H1 (cell line): ENCODE data around the gene RERE. TPM values are rescaled to one million over a fixed set of nuclear protein-coding genes. Genes with fewer than 3 reads are reported as not detected.
"Not testable (repeated sequence)": the region's sequence is repeated elsewhere in the genome, so short reads cannot be mapped to it uniquely, and the experiment has no call there.

Experiments
- CTCF ChIA-PET: fragments of 300-600 bp; sonication (Branson Sonifier 250); formaldehyde crosslinking; loops from one replicate; lab custom pipeline; 2021; ENCODE audit not compliant: partially characterized antibody; lab: Charles Lee
- POLR2A ChIA-PET: fragments of 300-600 bp; sonication (Branson Sonifier 250); formaldehyde crosslinking; loops from one replicate; lab custom pipeline; 2021; ENCODE audit warnings: inconsistent platforms; ENCODE audit not compliant: partially characterized antibody; lab: Charles Lee
- DNase-seq, 2 experiments: peaks; one replicate each; pipeline versions ENCODE4 v3.0.0 to v3.0.0-alpha.2; 2010 to 2022; ENCODE audit warnings: low spot score in 2 of 2, low read depth in 1 of 2, mixed read lengths in 1 of 2
- FAIRE-seq: peaks from 2 replicates; lab custom pipeline; 2011; peaks lifted over from hg19 to GRCh38; lab: Jason Lieb, UNC
- H2AFZ ChIP-seq: 2 replicates; pipeline ENCODE4 v1.8.1; 2012; ENCODE audit warnings: low read length, inconsistent platforms
- H2AK5ac ChIP-seq: 2 replicates; pipeline ENCODE4 v1.6.1; 2013; ENCODE audit warnings: low read depth, low read length
- H2BK120ac ChIP-seq: replicated peaks from 2 replicates; pipeline ENCODE3; 2013; ENCODE audit warnings: low read depth, low read length, inconsistent platforms
- H2BK12ac ChIP-seq: 2 replicates; pipeline ENCODE4 v1.6.1; 2013; ENCODE audit warnings: low read depth, low read length
- H2BK15ac ChIP-seq: 2 replicates; pipeline ENCODE4 v1.6.1; 2013; ENCODE audit warnings: low read length
- H2BK20ac ChIP-seq: 2 replicates; pipeline ENCODE4 v1.6.1; 2013; ENCODE audit warnings: low read length
- H2BK5ac ChIP-seq: 2 replicates; pipeline ENCODE4 v1.6.1; 2013; ENCODE audit warnings: low read depth, low read length
- H3K14ac ChIP-seq: 2 replicates; pipeline ENCODE4 v1.6.1; 2013; ENCODE audit warnings: inconsistent platforms; ENCODE audit not compliant: insufficient read length
- H3K18ac ChIP-seq: 2 replicates; pipeline ENCODE4 v1.6.1; 2013; ENCODE audit warnings: low read length; ENCODE audit errors: extremely low read depth
- H3K23ac ChIP-seq: 2 replicates; pipeline ENCODE4 v1.6.1; 2013; ENCODE audit warnings: inconsistent platforms; ENCODE audit not compliant: insufficient read length
- H3K23me2 ChIP-seq: 2 replicates; pipeline ENCODE4 v1.6.1; 2013; ENCODE audit warnings: low read depth, low read length
- H3K27ac ChIP-seq: 2 replicates; pipeline ENCODE4 v1.6.1; 2011; ENCODE audit warnings: low read depth, low read length, inconsistent platforms
- H3K27me3 ChIP-seq, 4 experiments: replicated peaks in 1 of 4; 1 replicate in 1 of 4; 2 replicates in 3 of 4; pipeline versions ENCODE4 v1.6.1 to v1.8.1; 2011 to 2013; ENCODE audit warnings: low read length in 3 of 4, mild to moderate bottlenecking in 3 of 4, inconsistent platforms in 2 of 4, mixed read lengths in 2 of 4, moderate library complexity in 1 of 4; ENCODE audit not compliant: control insufficient read depth in 3 of 4, insufficient read depth in 3 of 4; ENCODE audit errors: extremely low read depth in 1 of 4
- H3K36me3 ChIP-seq, 4 experiments: 2 replicates each; pipeline versions ENCODE4 v1.6.1 to v1.8.1; 2011 to 2013; ENCODE audit warnings: mild to moderate bottlenecking in 4 of 4, low read length in 3 of 4, moderate library complexity in 2 of 4, control low read depth in 1 of 4, inconsistent platforms in 1 of 4; ENCODE audit not compliant: insufficient read depth in 4 of 4, control insufficient read depth in 2 of 4
- H3K4ac ChIP-seq: replicated peaks from 2 replicates; pipeline ENCODE3; 2013; ENCODE audit warnings: low read length, low read depth, mixed read lengths, inconsistent platforms; ENCODE audit not compliant: insufficient read length
- H3K4me1 ChIP-seq, 4 experiments: replicated peaks in 1 of 4; 1 replicate in 1 of 4; 2 replicates in 3 of 4; pipeline versions ENCODE4 v1.6.1 to v1.8.1; 2011 to 2013; ENCODE audit warnings: low read length in 3 of 4, inconsistent platforms in 2 of 4, mixed read lengths in 1 of 4; ENCODE audit not compliant: insufficient read depth in 4 of 4, control insufficient read depth in 3 of 4
- H3K4me2 ChIP-seq, 2 experiments: 2 replicates each; pipeline versions ENCODE4 v1.6.1 to v1.8.1; 2011 to 2013; ENCODE audit warnings: low read depth in 2 of 2, low read length in 2 of 2, control low read depth in 1 of 2, inconsistent platforms in 1 of 2, mild to moderate bottlenecking in 1 of 2; ENCODE audit not compliant: insufficient read depth in 1 of 2
- H3K4me3 ChIP-seq, 4 experiments: fragments of 200-600, 300-600 bp in 1 of 4; sonication (generic), shearing (Covaris generic), sonication (Bioruptor Twin) in 1 of 4; 2 replicates each; pipeline versions ENCODE4 v1.5.1 to v1.8.1; 2011 to 2016; ENCODE audit warnings: low read length in 4 of 4, low read depth in 3 of 4, control low read depth in 2 of 4, inconsistent platforms in 2 of 4, mild to moderate bottlenecking in 2 of 4, mixed read lengths in 1 of 4, moderate library complexity in 1 of 4; ENCODE audit not compliant: insufficient read depth in 2 of 4; ENCODE audit errors: extremely low read depth in 1 of 4
- H3K56ac ChIP-seq: replicated peaks from 2 replicates; pipeline ENCODE3; 2013; ENCODE audit warnings: low read depth, mild to moderate bottlenecking, mixed read lengths, low read length, inconsistent platforms; ENCODE audit not compliant: insufficient read length
- H3K79me1 ChIP-seq: 2 replicates; pipeline ENCODE4 v1.6.1; 2013; ENCODE audit warnings: low read depth, low read length, control low read depth
- H3K79me2 ChIP-seq, 2 experiments: 2 replicates each; pipeline versions ENCODE4 v1.6.1 to v1.8.1; 2012 to 2013; ENCODE audit warnings: low read length in 2 of 2, mild to moderate bottlenecking in 2 of 2, inconsistent platforms in 1 of 2; ENCODE audit not compliant: insufficient read depth in 2 of 2, control insufficient read depth in 1 of 2
- H3K9ac ChIP-seq, 4 experiments: replicated peaks in 1 of 4; 1 replicate in 1 of 4; 2 replicates in 3 of 4; pipeline versions ENCODE4 v1.6.1 to v1.8.1; 2011 to 2013; ENCODE audit warnings: low read depth in 3 of 4, low read length in 3 of 4, control low read depth in 2 of 4, mild to moderate bottlenecking in 2 of 4, moderate library complexity in 2 of 4, inconsistent platforms in 1 of 4; ENCODE audit errors: extremely low read depth in 1 of 4
- H3K9me3 ChIP-seq, 2 experiments: 2 replicates each; pipeline versions ENCODE4 v1.6.1 to v1.8.1; 2012 to 2013; ENCODE audit warnings: mild to moderate bottlenecking in 2 of 2, moderate library complexity in 2 of 2, control low read depth in 1 of 2, inconsistent platforms in 1 of 2, low read depth in 1 of 2, low read length in 1 of 2, mixed read lengths in 1 of 2; ENCODE audit not compliant: insufficient read depth in 2 of 2
- H4K20me1 ChIP-seq, 2 experiments: replicated peaks in 1 of 2; 2 replicates each; pipeline versions ENCODE3 to v1.8.1; 2011 to 2013; ENCODE audit warnings: inconsistent platforms in 2 of 2, low read length in 2 of 2, mild to moderate bottlenecking in 1 of 2; ENCODE audit not compliant: insufficient read depth in 2 of 2, control insufficient read depth in 1 of 2
- H4K5ac ChIP-seq: 2 replicates; pipeline ENCODE4 v1.6.1; 2013; ENCODE audit warnings: low read length, low read depth, mixed read lengths, inconsistent platforms; ENCODE audit not compliant: insufficient read length
- H4K8ac ChIP-seq: 2 replicates; pipeline ENCODE4 v1.8.0; 2013; ENCODE audit warnings: mild to moderate bottlenecking, moderate library complexity, low read length, inconsistent platforms; ENCODE audit not compliant: insufficient read depth; ENCODE audit errors: extremely low read depth
- H4K91ac ChIP-seq: replicated peaks from 2 replicates; pipeline ENCODE3; 2013; ENCODE audit warnings: low read length, mixed read lengths, inconsistent platforms; ENCODE audit not compliant: insufficient read length
- SP1 ChIP-seq: IDR thresholded peaks from 2 replicates; pipeline ENCODE4 v1.6.1; 2011; ENCODE audit warnings: low read depth, low read length
- WGBS, 2 experiments: shearing (Covaris generic) in 1 of 2; methylation state at CpG; one replicate each; pipeline versions ENCODE4 v1.1.6 to v1.1.7; 2013 to 2015; ENCODE audit warnings: low lambda C conversion rate in 2 of 2, mixed read lengths in 2 of 2, inconsistent platforms in 1 of 2, low coverage in 1 of 2, missing lambda C conversion rate in 1 of 2; ENCODE audit not compliant: insufficient replicate concordance in 2 of 2, insufficient coverage in 1 of 2, insufficient read length in 1 of 2; ENCODE audit errors: extremely low coverage in 1 of 2, missing lambda C conversion rate in 1 of 2; 5-methylcytosine and 5-hydroxymethylcytosine counted together
- polyA plus RNA-seq, 7 experiments: library from polyadenylated mRNA; depleted of rRNA in 3 of 7; stranded (reverse) in 5 of 7; unstranded in 2 of 7; fragments of >200 nt in 5 of 7; fragments of 200-250 nt in 2 of 7; gene quantifications; 1 replicate in 5 of 7; 2 replicates in 1 of 7; 4 replicates in 1 of 7; pipeline versions ENCODE4 v1.2.1 to v1.2.3, GENCODE V29; 2011 to 2013; ENCODE audit warnings: missing spikeins in 2 of 7, mixed read lengths in 2 of 7
- total RNA-seq: library from RNA; stranded (reverse); fragmentation: NEBNext Ultra II Directional; extraction: Animal tissue kit (Norgen Biotek cat#: 25700); gene quantifications from 2 replicates; pipeline ENCODE4 v1.2.1, GENCODE V29; 2021

RERE gene
- total and polyA plus RNA-seq, 2 of the 8 experiments (the other 6 are each of a cell fraction or from before 2014, with no cell fraction given) = 15.3 to 142 TPM

DNA sequence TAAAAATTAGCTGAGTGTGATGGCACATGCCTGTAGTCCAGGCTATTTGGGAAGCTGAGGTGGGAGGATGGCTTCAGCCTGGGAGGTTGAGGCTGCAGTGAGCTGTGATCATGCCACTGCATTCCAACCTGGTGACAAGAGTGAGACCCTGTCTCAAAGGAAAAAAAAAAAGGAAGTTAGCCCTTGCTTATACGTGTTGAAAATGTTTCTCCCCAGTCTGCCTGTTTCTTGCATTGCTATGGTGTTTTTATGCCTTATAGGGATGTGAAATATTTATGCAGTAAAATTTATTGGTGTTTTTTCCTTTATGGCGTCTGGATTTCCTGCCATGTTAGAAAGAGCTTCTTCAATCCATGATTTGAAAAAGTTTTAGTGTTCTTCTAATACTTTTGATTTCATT lies 3.6 kb upstream of the RERE start:
- no peak for FAIRE-seq

DNA sequence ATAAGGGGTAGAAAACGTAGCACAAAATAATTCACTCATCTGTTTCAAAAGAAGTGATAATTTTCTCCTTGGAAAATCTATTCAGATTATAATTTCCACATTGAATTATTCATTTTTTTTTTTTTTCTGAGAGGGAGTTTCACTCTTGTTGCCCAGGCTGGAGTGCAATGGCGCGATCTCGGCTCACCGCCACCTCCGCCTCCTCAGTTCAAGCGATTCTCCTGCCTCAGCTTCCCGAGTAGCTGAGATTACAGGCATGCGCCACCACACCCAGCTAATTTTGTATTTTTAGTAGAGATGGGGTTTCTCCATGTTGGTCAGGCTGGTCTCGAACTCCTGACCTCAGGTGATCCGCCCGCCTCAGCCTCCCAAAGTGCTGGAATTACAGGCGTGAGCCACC lies 1.3 kb upstream of the RERE start:
- H3K9ac ChIP-seq, H3K79me1 ChIP-seq, H2BK5ac ChIP-seq, H4K91ac ChIP-seq, H3K14ac ChIP-seq, H3K56ac ChIP-seq, H2BK120ac ChIP-seq, H3K9me3 ChIP-seq, H4K5ac ChIP-seq, H3K23ac ChIP-seq, H3K23me2 ChIP-seq, DNase-seq, H2AK5ac ChIP-seq, FAIRE-seq, H3K4ac ChIP-seq, H4K20me1 ChIP-seq, H3K27ac ChIP-seq, H4K8ac ChIP-seq, H2BK15ac ChIP-seq, H2BK20ac ChIP-seq, H2BK12ac ChIP-seq, H2AFZ ChIP-seq, H3K4me1 ChIP-seq, CTCF ChIA-PET, H3K18ac ChIP-seq, H3K36me3 ChIP-seq, H3K27me3 ChIP-seq: not testable (repeated sequence)
- WGBS, 2 experiments = 86% methylated on average over 11 of the region's 13 CpGs; no CpG with 5 or more reads in 1 of the 2 experiments
- Histone ChIP-seq H3K4me3 (peak overlapping the region in 2 of 4 experiments; percentile 94 to 95; a peak in 2 of 8 replicates), H3K4me2 (peak overlapping the region; percentile 70 to 92; a peak in 3 of 4 replicates), H3K79me2 (peaks cover 12 to 32% of the 10 kb centered on the region in 2 experiments)
- POLR2A ChIA-PET = interaction anchor here (1.4 kb wide), 1 partner anchor 9 kb away, joined by 4 read pairs; no protein-coding TSS in a partner anchor

More for the DNA sequence above, 3.6 kb upstream of the RERE start:
- no peak for DNase-seq
- Histone ChIP-seq H2BK20ac (no peak overlapping the region), H3K4ac (no peak overlapping the region), H4K5ac (no peak overlapping the region), H3K79me1 (no peaks in the 10 kb centered on the region), H2BK15ac (no peak overlapping the region), H3K23ac (no peak overlapping the region), H2AK5ac (no peak overlapping the region), H2BK12ac (no peak overlapping the region), H3K79me2 (peaks cover 0 to 9% of the 10 kb centered on the region in 2 experiments; a peak in 3 of 4 replicates), H3K9me3 (no peaks in the 10 kb centered on the region), H3K9ac (no peak overlapping the region), H3K36me3 (no peaks in the 10 kb centered on the region), H3K27me3 (no peaks in the 10 kb centered on the region), H2BK120ac (no peak overlapping the region), H3K4me3 (no peak overlapping the region), H3K14ac (no peak overlapping the region), H2BK5ac (no peak overlapping the region), H4K91ac (no peak overlapping the region), H4K20me1 (no peaks in the 10 kb centered on the region), H2AFZ (no peak overlapping the region), H3K23me2 (peaks cover 3% of the 10 kb centered on the region), H3K4me2 (no peak overlapping the region), H3K56ac (no peak overlapping the region), H3K4me1 (peaks cover 0 to 4% (median 3%) of the 10 kb centered on the region in 4 experiments; a peak in 3 of 7 replicates), H3K27ac (no peak overlapping the region), H4K8ac (no peak overlapping the region), H3K18ac (no peak overlapping the region)
- ChIA-PET CTCF (interaction anchor here (0.6 to 4.3 kb wide), 12 partner anchors 10 to 920 kb away, joined by 3 to 25 read pairs (median 5); no protein-coding TSS in a partner anchor), POLR2A (interaction anchor here (0.8 to 1.7 kb wide), 4 partner anchors 19 to 46 kb away, joined by 3 to 6 read pairs (median 4); no protein-coding TSS in a partner anchor)
- WGBS, 2 experiments = 63% methylated on average over 2 of the region's 2 CpGs; no CpG with 5 or more reads in 1 of the 2 experiments
- no peak for TF ChIP-seq SP1
